Aorta (tissue), 5 donors: ENCODE measurements around the gene HS6ST3. TPM values are rescaled to one million over a fixed set of nuclear protein-coding genes. Genes with fewer than 3 reads are reported as not detected.

ENCODE experiments used
- ATAC-seq: fragments of 200-7000 bp; cut with Tn5 transposase; one replicate; pipeline ENCODE4 v1.9.1; 2022; ENCODE audit warnings: moderate library complexity; ENCODE audit not compliant: low FRiP score
- DNase-seq, 2 donors: peaks; one replicate each; pipeline ENCODE4 v3.0.0-alpha.2; 2020
- H3K27ac ChIP-seq, 2 donors: one replicate each; pipeline ENCODE4 v1.5.1; 2013; ENCODE audit warnings: low read length in 2 of 2, mild to moderate bottlenecking in 2 of 2, moderate library complexity in 2 of 2, control low read depth in 1 of 2, inconsistent platforms in 1 of 2, low read depth in 1 of 2
- H3K27me3 ChIP-seq, 2 donors: one replicate each; pipeline ENCODE4 v1.6.1; 2013; ENCODE audit warnings: control low read depth in 1 of 2, low read length in 1 of 2, mild to moderate bottlenecking in 1 of 2, moderate library complexity in 1 of 2; ENCODE audit not compliant: insufficient read depth in 2 of 2, control insufficient read depth in 1 of 2
- H3K36me3 ChIP-seq, 2 donors: one replicate each; pipeline ENCODE4 v1.6.1; 2013; ENCODE audit warnings: control low read depth in 1 of 2, low read length in 1 of 2, mild to moderate bottlenecking in 1 of 2; ENCODE audit not compliant: insufficient read depth in 2 of 2, control insufficient read depth in 1 of 2
- H3K4me1 ChIP-seq, 2 donors: one replicate each; pipeline ENCODE4 v1.6.1; 2013; ENCODE audit warnings: low read length in 2 of 2, control low read depth in 1 of 2, mild to moderate bottlenecking in 1 of 2, moderate library complexity in 1 of 2; ENCODE audit not compliant: insufficient read depth in 2 of 2, control insufficient read depth in 1 of 2
- H3K4me3 ChIP-seq, 2 donors: one replicate each; pipeline ENCODE4 v1.5.1; 2013; ENCODE audit warnings: low read length in 2 of 2, control low read depth in 1 of 2, mild to moderate bottlenecking in 1 of 2
- H3K9me3 ChIP-seq: one replicate; pipeline ENCODE4 v1.6.1; 2013; ENCODE audit warnings: mild to moderate bottlenecking, low read length; ENCODE audit not compliant: control insufficient read depth
- WGBS, 2 donors: extraction: QIAGEN DNeasy Blood & Tissue Kit; methylation state at CpG; one replicate each; pipeline ENCODE4 v1.1.7; 2013; 5-methylcytosine and 5-hydroxymethylcytosine counted together
- intact Hi-C, 2 donors: fragments of 100-400 bp; cut with DNase I; formaldehyde crosslinking; loops; one replicate each; pipeline versions ENCODE4 v1.14.2 to v1.15.0; 2022
- polyA plus RNA-seq, 2 donors: library from polyadenylated mRNA; stranded (reverse); fragments of 200-250 nt; gene quantifications; one replicate each; pipeline ENCODE4 v1.2.3, GENCODE V29; 2013
- total RNA-seq, 2 donors: library from RNA; stranded (reverse); fragmentation: NEBNext Ultra II Directional; extraction: Animal tissue kit (Norgen Biotek cat#: 25700); gene quantifications; one replicate each; pipeline ENCODE4 v1.2.1, GENCODE V29; 2021
- donor health status: healthy with polysubstance abuse.
- donor health status: Bipolar disorder and iron deficiency.
- donor health status: DM: no; HTN: no; CAD: no.
- donor health status: DM: no; HTN: no; CAD: no.
- donor health status: DM: yes; HTN: yes; CAD: no.

Gene HS6ST3
- total and polyA plus RNA-seq, 4 donors, result under 0.01 to 4.9 (median 0.34) TPM

- no peak for DNase-seq
- peaks cover 4% of the 10 kb centered on the region for H3K9me3 ChIP-seq
- H3K27me3 ChIP-seq, result peaks cover 0 to 2% of the 10 kb centered on the region in 2 donors
- intact Hi-C loops, result no loop called here
- no peak for ATAC-seq
- H3K4me1 ChIP-seq, result no peaks in the 10 kb centered on the region
- no peaks in the 10 kb centered on the region for H3K36me3 ChIP-seq
- H3K27ac ChIP-seq, result no peak overlapping the region
- WGBS, 2 donors, result 68 to 72% methylated on average over 6 of the region's 6 CpGs
- no peak overlapping the region for H3K4me3 ChIP-seq
These were observed 110.9 kb downstream of the HS6ST3 start for GRCh38 chr13:96200810-96201209.

- ATAC-seq (no peak), DNase-seq (no peak)
- intact Hi-C loops, result no loop called here
- Histone ChIP-seq H3K27ac (no peak overlapping the region), H3K27me3 (peaks cover 0 to 2% of the 10 kb centered on the region in 2 donors), H3K4me3 (no peak overlapping the region), H3K9me3 (peaks cover 4% of the 10 kb centered on the region), H3K36me3 (no peaks in the 10 kb centered on the region), H3K4me1 (no peaks in the 10 kb centered on the region)
- WGBS, 2 donors, result 80% methylated on average over 5 of the region's 5 CpGs
These were observed 112.4 kb downstream of the HS6ST3 start for GRCh38 chr13:96202315-96202714.

GRCh38 chr13:96203471-96203870, 113.6 kb downstream of the HS6ST3 start:
- H3K4me3 ChIP-seq, result no peak overlapping the region
- intact Hi-C loops, result no loop called here
- H3K9me3 ChIP-seq, result peaks cover 1% of the 10 kb centered on the region
- H3K27ac ChIP-seq, result no peak overlapping the region
- no peaks in the 10 kb centered on the region for H3K27me3 ChIP-seq
- no peaks in the 10 kb centered on the region for H3K4me1 ChIP-seq
- ATAC-seq, result no peak
- H3K36me3 ChIP-seq, result no peaks in the 10 kb centered on the region
- DNase-seq, result no peak
- 59 to 60% methylated on average over 2 of the region's 2 CpGs for WGBS, 2 donors

- no peak for ATAC-seq
These were observed 125.0 kb downstream of the HS6ST3 start for GRCh38 chr13:96214824-96215445.

GRCh38 chr13:96216543-96216942, 126.6 kb downstream of the HS6ST3 start:
- intact Hi-C loops, result no loop called here
- Histone ChIP-seq H3K9me3 (no peaks in the 10 kb centered on the region), H3K27ac (no peak overlapping the region), H3K36me3 (no peaks in the 10 kb centered on the region), H3K4me3 (no peak overlapping the region), H3K4me1 (no peaks in the 10 kb centered on the region), H3K27me3 (peaks cover 0 to 1% of the 10 kb centered on the region in 2 donors)
- DNase-seq (no peak), ATAC-seq (no peak)
- 86 to 90% methylated on average over 6 of the region's 6 CpGs for WGBS, 2 donors

More at GRCh38 chr13:96214824-96215445, 125.0 kb downstream of the HS6ST3 start:
- Histone ChIP-seq H3K36me3 (no peaks in the 10 kb centered on the region), H3K4me1 (no peaks in the 10 kb centered on the region), H3K4me3 (no peak overlapping the region), H3K27me3 (peaks cover 0 to 1% of the 10 kb centered on the region in 2 donors), H3K27ac (no peak overlapping the region), H3K9me3 (no peaks in the 10 kb centered on the region)
- 57 to 75% methylated on average over 11 of the region's 11 CpGs for WGBS, 2 donors
- intact Hi-C loops, result no loop called here
- DNase-seq, result no peak

- no peaks in the 10 kb centered on the region for H3K4me1 ChIP-seq
- 31 to 44% methylated on average over 4 of the region's 4 CpGs for WGBS, 2 donors
- no peak for ATAC-seq
- DNase-seq, result no peak
- no peak overlapping the region for H3K27ac ChIP-seq
- no peaks in the 10 kb centered on the region for H3K9me3 ChIP-seq
- intact Hi-C loops, result no loop called here
- H3K36me3 ChIP-seq, result no peaks in the 10 kb centered on the region
- H3K4me3 ChIP-seq, result no peak overlapping the region
- peaks cover 0 to 1% of the 10 kb centered on the region in 2 donors for H3K27me3 ChIP-seq
These were observed 128.6 kb downstream of the HS6ST3 start for GRCh38 chr13:96218475-96218874.

- H3K27me3 ChIP-seq, result peaks cover 0 to 1% of the 10 kb centered on the region in 2 donors
- intact Hi-C loops, result no loop called here
- H3K4me1 ChIP-seq, result no peaks in the 10 kb centered on the region
- ATAC-seq (no peak), DNase-seq (no peak)
- H3K4me3 ChIP-seq, result no peak overlapping the region
- H3K27ac ChIP-seq, result no peak overlapping the region
- no peaks in the 10 kb centered on the region for H3K9me3 ChIP-seq
- H3K36me3 ChIP-seq, result no peaks in the 10 kb centered on the region
These were observed 131.6 kb downstream of the HS6ST3 start for GRCh38 chr13:96221471-96221870.

- ATAC-seq, result no peak
- Histone ChIP-seq H3K4me1 (no peaks in the 10 kb centered on the region), H3K36me3 (no peaks in the 10 kb centered on the region), H3K27ac (no peak overlapping the region), H3K4me3 (no peak overlapping the region), H3K9me3 (no peaks in the 10 kb centered on the region), H3K27me3 (peaks cover 0 to 1% of the 10 kb centered on the region in 2 donors)
- intact Hi-C loops, result no loop called here
- 79 to 84% methylated on average over 5 of the region's 5 CpGs for WGBS, 2 donors
- DNase-seq, result no peak
These were observed 133.3 kb downstream of the HS6ST3 start for GRCh38 chr13:96223231-96223630.

- Histone ChIP-seq H3K9me3 (no peaks in the 10 kb centered on the region), H3K27ac (no peak overlapping the region), H3K27me3 (no peaks in the 10 kb centered on the region), H3K4me1 (no peaks in the 10 kb centered on the region), H3K36me3 (no peaks in the 10 kb centered on the region), H3K4me3 (no peak overlapping the region)
- intact Hi-C loops, result no loop called here
- no peak for DNase-seq
- ATAC-seq, result no peak
- WGBS, 2 donors, result 27 to 32% methylated on average over 2 of the region's 2 CpGs
These were observed 139.4 kb downstream of the HS6ST3 start for GRCh38 chr13:96229356-96229755.
